GM12878 (cell line): ENCODE measurements around the gene IL1RAP. TPM values are rescaled to one million over a fixed set of nuclear protein-coding genes. Genes with fewer than 3 reads are reported as not detected.

Experiments
- ATAC-seq: fragments of 200-7000 bp; cut with Tn5 transposase; 3 replicates; pipeline ENCODE4 v1.9.1; 2020; ENCODE audit warnings: mild to moderate bottlenecking, moderate library complexity
- BruUV-seq: library from RNA; stranded (reverse); fragments of 400-500 nt; replicated peaks from 2 replicates; lab custom pipeline; 2021; lab: Mats Ljungman, UMichigan
- CTCF ChIA-PET: fragments of 300-600 bp; sonication (Branson Sonifier 250); formaldehyde crosslinking; extraction: SDS; loops from one replicate; lab custom pipeline; 2021; ENCODE audit warnings: inconsistent platforms; lab: Yijun Ruan, JAX
- POLR2A ChIA-PET: fragments of 350-600 bp; formaldehyde crosslinking; extraction: SDS; loops from one replicate; lab custom pipeline; 2021; ENCODE audit warnings: inconsistent platforms; lab: Charles Lee
- RAD21 ChIA-PET: fragments of 300-600 bp; sonication (Branson Sonifier 250); formaldehyde crosslinking; loops from one replicate; lab custom pipeline; 2023; ENCODE audit warnings: antibody characterized with exemption; ENCODE audit not compliant: unreplicated experiment; lab: Charles Lee
- SMC1A ChIA-PET: fragments of 300-600 bp; sonication (Branson Sonifier 250); formaldehyde crosslinking; loops from one replicate; lab custom pipeline; 2023; ENCODE audit not compliant: unreplicated experiment, uncharacterized antibody; lab: Charles Lee
- DNase-seq: peaks from one replicate; pipeline ENCODE4 v3.0.0-alpha.2; 2011; ENCODE audit warnings: low read depth, low spot score
- FAIRE-seq: peaks from 3 replicates; lab custom pipeline; 2011; peaks lifted over from hg19 to GRCh38; lab: Jason Lieb, UNC
- H2AFZ ChIP-seq: 2 replicates; pipeline ENCODE4 v1.6.0; 2011; ENCODE audit warnings: low read depth, low read length, control low read depth; ENCODE audit not compliant: control insufficient read depth
- H3K27ac ChIP-seq: 2 replicates; pipeline ENCODE4 v1.5.1; 2011; ENCODE audit warnings: control low read depth; ENCODE audit not compliant: control insufficient read depth, insufficient read depth
- H3K27me3 ChIP-seq, 2 experiments: replicated peaks in 1 of 2; 2 replicates each; pipeline versions ENCODE4 v1.6.0 to v1.6.1; 2011; ENCODE audit warnings: low read length in 1 of 2; ENCODE audit not compliant: control insufficient read depth in 2 of 2, insufficient read depth in 2 of 2
- H3K36me3 ChIP-seq, 2 experiments: 2 replicates each; pipeline ENCODE4 v1.5.1; 2011; ENCODE audit warnings: low read length in 1 of 2; ENCODE audit not compliant: control insufficient read depth in 2 of 2, insufficient read depth in 2 of 2
- H3K4me1 ChIP-seq: 2 replicates; pipeline ENCODE4 v1.6.1; 2011; ENCODE audit warnings: mild to moderate bottlenecking, low read length, moderate library complexity, mixed read lengths; ENCODE audit not compliant: control insufficient read depth, insufficient read depth
- H3K4me2 ChIP-seq: 2 replicates; pipeline ENCODE4 v1.6.0; 2011; ENCODE audit warnings: control low read depth; ENCODE audit not compliant: control insufficient read depth, insufficient read depth
- H3K4me3 ChIP-seq: fragments of 200-600 bp; sonication (generic); 2 replicates; pipeline ENCODE4 v1.5.1; 2016
- H3K79me2 ChIP-seq: 2 replicates; pipeline ENCODE4 v1.6.0; 2011; ENCODE audit warnings: low read length; ENCODE audit not compliant: control insufficient read depth, insufficient read depth
- H3K9ac ChIP-seq: 2 replicates; pipeline ENCODE4 v1.8.0; 2011; ENCODE audit warnings: low read length, control low read depth, mixed read lengths; ENCODE audit not compliant: control insufficient read depth, insufficient read depth
- H3K9me3 ChIP-seq: replicated peaks from 3 replicates; pipeline ENCODE4 v1.5.1; 2011; ENCODE audit warnings: mild to moderate bottlenecking, low read length; ENCODE audit not compliant: control insufficient read depth, insufficient read depth
- H4K20me1 ChIP-seq: 2 replicates; pipeline ENCODE4 v1.6.0; 2011; ENCODE audit not compliant: control insufficient read depth, insufficient read depth
- BACH1 ChIP-seq: fragments of 450-650 bp; IDR thresholded peaks from 2 replicates; pipeline ENCODE4 v1.6.1; 2017; ENCODE audit warnings: mild to moderate bottlenecking, borderline replicate concordance
- BCLAF1 ChIP-seq: fragments of 450-650 bp; IDR thresholded peaks from 2 replicates; pipeline ENCODE4 v1.6.1; 2017; ENCODE audit warnings: antibody characterized with exemption, mild to moderate bottlenecking, moderate library complexity
- BHLHE40 ChIP-seq, 2 experiments: fragments of 450-650 bp in 1 of 2; IDR thresholded peaks; 2 replicates each; pipeline ENCODE4 v1.6.1; 2011 to 2017; ENCODE audit warnings: low read depth in 2 of 2, borderline replicate concordance in 1 of 2, improper control_type of control experiment in 1 of 2, low read length in 1 of 2, mild to moderate bottlenecking in 1 of 2
- E4F1 ChIP-seq: fragments of 450-650 bp; IDR thresholded peaks from 2 replicates; pipeline ENCODE4 v1.6.1; 2018; ENCODE audit warnings: borderline replicate concordance, mild to moderate bottlenecking; ENCODE audit not compliant: partially characterized antibody
- ESRRA ChIP-seq: IDR thresholded peaks from 2 replicates; pipeline ENCODE4 v1.6.1; 2012; ENCODE audit warnings: mild to moderate bottlenecking, low read length, improper control_type of control experiment
- FOS ChIP-seq: IDR thresholded peaks from 3 replicates; pipeline ENCODE4 v1.6.1; 2011; ENCODE audit warnings: borderline replicate concordance; ENCODE audit not compliant: insufficient read length; ENCODE audit errors: extremely low read depth
- GABPA ChIP-seq: IDR thresholded peaks from 2 replicates; pipeline ENCODE4 v1.6.1; 2014; ENCODE audit warnings: antibody characterized with exemption, low read depth, mild to moderate bottlenecking, inconsistent platforms
- MXI1 ChIP-seq: fragments of 150-350 bp; IDR thresholded peaks from 2 replicates; pipeline ENCODE4 v1.6.1; 2011; ENCODE audit warnings: low read depth, mild to moderate bottlenecking, inconsistent platforms, low read length, improper control_type of control experiment
- NFXL1 ChIP-seq: fragments of 450-650 bp; IDR thresholded peaks from 2 replicates; pipeline ENCODE4 v1.6.1; 2017; ENCODE audit warnings: antibody characterized with exemption, mild to moderate bottlenecking, borderline replicate concordance
- NR2C2 ChIP-seq: IDR thresholded peaks from 2 replicates; pipeline ENCODE4 v1.6.1; 2011; ENCODE audit warnings: borderline replicate concordance, low read depth; ENCODE audit not compliant: control insufficient read depth, insufficient read length
- RFX5 ChIP-seq: IDR thresholded peaks from 2 replicates; pipeline ENCODE4 v1.6.1; 2011; ENCODE audit warnings: low read depth, low read length, improper control_type of control experiment
- SUPT20H ChIP-seq: IDR thresholded peaks from 2 replicates; pipeline ENCODE4 v1.6.1; 2011; ENCODE audit warnings: low read depth, mild to moderate bottlenecking, low read length, moderate library complexity, borderline replicate concordance; ENCODE audit not compliant: control insufficient read depth
- WGBS: methylation state at CpG from one replicate; pipeline ENCODE4 v1.1.6; 2016; ENCODE audit warnings: low lambda C conversion rate; ENCODE audit not compliant: insufficient replicate concordance, insufficient coverage; ENCODE audit errors: missing lambda C conversion rate; 5-methylcytosine and 5-hydroxymethylcytosine counted together
- in situ Hi-C: fragments of 300-500 bp; cut with MboI; formaldehyde crosslinking; loops from 9 replicates; pipeline ENCODE4 v1.14.3; 2018; ENCODE audit warnings: mixed read lengths
- intact Hi-C: fragments of 100-400 bp; cut with micrococcal nuclease; formaldehyde crosslinking; loops from one replicate; pipeline ENCODE4 v1.14.2; 2022; ENCODE audit not compliant: unreplicated experiment
- polyA plus RNA-seq, 11 experiments: library from polyadenylated mRNA; depleted of rRNA in 4 of 11; unstranded in 6 of 11; stranded (reverse) in 5 of 11; fragments of >200 nt; fragmentation: Nextera tagmentation in 4 of 11; fragmentation: Illumina TruSeq in 1 of 11; extraction: Ambion mirVana in 4 of 11; extraction: Trizol in 1 of 11; gene quantifications; 1 replicate in 1 of 11; 2 replicates in 10 of 11; pipeline versions ENCODE4 v1.2.1 to v1.2.3, GENCODE V29; 2011 to 2016; ENCODE audit warnings: inconsistent platforms in 2 of 11, missing spikeins in 2 of 11, low read depth in 1 of 11
- total RNA-seq, 4 experiments: library from RNA; depleted of rRNA in 3 of 4; stranded (reverse); fragments of >200 nt in 3 of 4; fragmentation: Illumina TruSeq in 1 of 4; extraction: Trizol in 1 of 4; gene quantifications; 2 replicates each; pipeline versions ENCODE4 v1.2.1 to v1.2.3, GENCODE V29; 2013 to 2021

The IL1RAP gene
- total and polyA plus RNA-seq, 10 of the 15 experiments (the other 5 are each of a cell fraction or from before 2014, with no cell fraction given): 0.17 to 1.0 (median 0.44) TPM; not detected in 1

DNA sequence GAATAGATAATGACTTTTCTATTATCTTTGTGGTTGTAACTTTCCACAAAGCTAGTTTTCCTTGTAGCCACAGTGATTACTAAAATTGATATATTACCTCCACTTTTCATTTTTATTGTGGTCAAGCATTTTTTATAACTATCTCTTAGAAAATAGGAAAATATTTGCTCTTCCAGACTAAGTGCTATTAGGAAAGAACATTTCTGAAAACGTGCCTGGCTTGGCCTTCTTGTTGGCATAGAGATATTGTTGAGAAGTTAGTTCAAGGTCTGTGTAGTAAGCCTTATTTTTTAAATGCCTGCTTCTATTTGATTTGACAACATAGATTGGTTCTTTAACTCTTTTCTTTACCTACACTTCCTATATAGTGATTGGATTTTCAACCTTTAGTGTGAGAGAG lies 101.7 kb downstream of the IL1RAP start:
- no peaks in the 10 kb centered on the region for H3K9me3 ChIP-seq
- H3K4me2 ChIP-seq: no peak overlapping the region
- no peaks in the 10 kb centered on the region for H3K4me1 ChIP-seq
- H3K36me3 ChIP-seq: no peaks in the 10 kb centered on the region
- CTCF ChIA-PET: interaction anchor here (1.0 kb wide), 1 partner anchor 21 kb away, joined by 3 read pairs; no protein-coding TSS in a partner anchor
- no peaks in the 10 kb centered on the region for H3K79me2 ChIP-seq
- no peaks in the 10 kb centered on the region for H4K20me1 ChIP-seq
- intact Hi-C loops (no loop called here), in situ Hi-C loops (no loop called here)
- no TSS peak for BruUV-seq
- 0% methylated on average over 1 of the region's 1 CpG for WGBS
- SMC1A ChIA-PET: interaction anchor here (0.6 to 1.1 kb wide), 2 partner anchors 47 to 211 kb away, joined by 4 to 5 read pairs; no protein-coding TSS in a partner anchor
- H3K27me3 ChIP-seq: no peaks in the 10 kb centered on the region
- RAD21 ChIA-PET: no interaction called here
- no peak for DNase-seq
- no peak overlapping the region for H3K9ac ChIP-seq
- H3K4me3 ChIP-seq: no peak overlapping the region
- no peak for ATAC-seq
- no peak overlapping the region for H2AFZ ChIP-seq
- H3K27ac ChIP-seq: no peak overlapping the region
- no peak for FAIRE-seq
- POLR2A ChIA-PET: no interaction called here
- TF ChIP-seq MXI1 (no peak), SUPT20H (no peak), NR2C2 (no peak), E4F1 (no peak), BHLHE40 (IDR thresholded peaks at IDR 0.05; ENCODE audit: borderline replicate concordance in 1 of 2, low read depth in 2 of 2, low read length in 1 of 2) (no peak), GABPA (no peak), RFX5 (no peak), BACH1 (no peak), ESRRA (no peak), FOS (no peak), NFXL1 (no peak), BCLAF1 (no peak)
